ENCODE measurements around the gene RADIL.
A peak's percentile ranks its signal among the peaks of the same experiment; 100 is the strongest.

RADIL gene

GRCh38 chr7:4849390-4849789, 34.1 kb downstream of the RADIL start:
- DNase-seq = no peak

GRCh38 chr7:4845740-4846142, 37.8 kb downstream of the RADIL start:
- no peak for DNase-seq

- no peak for DNase-seq
These were observed 41.0 kb downstream of the RADIL start for GRCh38 chr7:4842319-4843064.

GRCh38 chr7:4841836-4842235, 41.7 kb downstream of the RADIL start:
- DNase-seq = no peak

- DNase-seq = no peak
These were observed 42.3 kb downstream of the RADIL start for GRCh38 chr7:4841007-4841784.

- no peak for DNase-seq
These were observed 43.4 kb downstream of the RADIL start for GRCh38 chr7:4840079-4840501.

- DNase-seq = no peak
These were observed 44.7 kb downstream of the RADIL start for GRCh38 chr7:4838626-4839334.

GRCh38 chr7:4837803-4838625, 45.5 kb downstream of the RADIL start:
- no peak for DNase-seq

- DNase-seq = no peak
These were observed 46.3 kb downstream of the RADIL start for GRCh38 chr7:4837041-4837802.

- DNase-seq = no peak
These were observed 47.3 kb downstream of the RADIL start for GRCh38 chr7:4836206-4836661.

GRCh38 chr7:4835398-4836205, 47.9 kb downstream of the RADIL start:
- no peak for DNase-seq

GRCh38 chr7:4834601-4835397, 48.7 kb downstream of the RADIL start:
- no peak for DNase-seq

GRCh38 chr7:4833691-4834600, 49.6 kb downstream of the RADIL start:
- no peak for DNase-seq

- no peak for DNase-seq
These were observed 50.3 kb downstream of the RADIL start for GRCh38 chr7:4833176-4833575.

GRCh38 chr7:4832711-4833110, 50.8 kb downstream of the RADIL start:
- no peak for DNase-seq

- no peak for DNase-seq
These were observed 51.6 kb downstream of the RADIL start for GRCh38 chr7:4831723-4832495.

- peak; percentile 40 for DNase-seq
These were observed 53.3 kb downstream of the RADIL start for GRCh38 chr7:4830176-4830575.

GRCh38 chr7:4828720-4829383, 54.7 kb downstream of the RADIL start:
- no peak for DNase-seq

Data from activated naive CD4-positive, alpha-beta T cell treated with Interleukin-2 at 50 U/mL for 16 hours (primary cell).